Thyroid gland (tissue), 4 donors: Measurements from ENCODE around the gene C2CD2L.

Source experiments
- CTCF ChIP-seq, 6 experiments: fragments of 200-600 bp in 3 of 6; fragments of 450-650 bp in 3 of 6; sonication (generic) in 3 of 6; IDR thresholded peaks; one replicate each; pipeline ENCODE4 v1.5.1; 2016 to 2019; ENCODE audit warnings: antibody characterized with exemption in 6 of 6, mild to moderate bottlenecking in 2 of 6, inconsistent platforms in 1 of 6, moderate library complexity in 1 of 6
- POLR2A ChIP-seq, 2 donors: fragments of 450-650 bp; IDR thresholded peaks; one replicate each; pipeline ENCODE4 v1.6.1; 2017; ENCODE audit warnings: antibody characterized with exemption in 2 of 2, mild to moderate bottlenecking in 2 of 2, moderate library complexity in 1 of 2

- TF ChIP-seq CTCF (IDR thresholded peaks at IDR 0.05) = no peak
- no peak for TF ChIP-seq POLR2A (IDR thresholded peaks at IDR 0.05)
Measured at GRCh38 chr11:119077839-119078238, 29.3 kb upstream of the C2CD2L start.
